ENCODE data around the gene RIN1. TPM values are rescaled to one million over a fixed set of nuclear protein-coding genes. Genes with fewer than 3 reads are reported as not detected.
A peak's percentile ranks its signal among the peaks of the same experiment; 100 is the strongest.

The RIN1 gene
- total and polyA plus RNA-seq, 2 of the 13 experiments (the other 11 are each of a cell fraction or from before 2014, with no cell fraction given) = 2.4 to 4.1 TPM

DNA sequence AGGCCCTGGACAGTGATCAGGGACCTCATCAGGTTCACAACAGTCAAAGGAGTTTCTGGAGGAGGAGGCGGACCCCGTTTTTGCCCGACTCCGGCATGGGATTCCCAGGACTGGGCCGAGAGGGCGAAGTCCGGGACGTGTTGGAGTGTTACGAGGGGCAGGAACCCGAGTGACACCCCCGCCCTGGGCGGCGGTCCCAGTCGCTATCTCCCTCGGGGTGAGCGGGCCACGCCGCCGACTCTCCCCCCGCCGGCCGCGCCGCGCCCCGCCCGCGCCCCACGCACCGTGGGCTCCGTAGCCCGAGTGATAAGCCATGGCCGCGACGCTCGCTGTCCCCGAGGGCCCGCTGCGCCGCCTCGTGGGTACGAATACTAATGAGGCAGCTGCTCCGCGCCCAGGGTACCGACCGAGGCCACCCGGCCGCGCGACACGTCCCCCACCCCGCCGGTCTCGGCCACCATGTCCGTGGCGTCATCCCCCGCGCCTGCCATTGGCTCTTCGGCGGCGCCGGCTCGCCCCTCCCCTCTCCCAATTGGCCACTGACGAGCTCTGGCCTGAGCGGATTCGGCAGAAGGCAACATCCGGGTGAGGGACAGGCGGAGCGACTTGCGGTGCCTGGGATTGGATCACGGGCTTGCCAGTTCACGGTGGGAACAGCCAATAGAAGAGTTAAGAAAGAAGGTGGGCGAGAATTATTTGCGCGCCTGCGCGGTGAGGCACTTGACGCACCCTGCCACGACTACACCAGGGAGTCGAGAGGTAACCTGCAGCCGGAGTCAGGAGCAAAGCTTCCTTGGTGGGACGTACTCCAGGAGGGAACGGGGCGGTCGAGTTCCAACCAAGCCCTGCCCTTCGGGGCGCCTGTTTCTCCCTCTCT, 47.3 kb downstream of the RIN1 start, which contains the start of gene YIF1A (continued):
- no peak for TF ChIP-seq ZNF337 (CRISPR knock-in tag; IDR thresholded peaks at IDR 0.05; ENCODE audit: borderline replicate concordance, low read depth)
- TF ChIP-seq ZNF782 (CRISPR knock-in tag; IDR thresholded peaks at IDR 0.05; ENCODE audit: borderline replicate concordance) = no peak
- peak; percentile 95; the same call in 1 of the 2 replicates for TF ChIP-seq SMYD3 (CRISPR knock-in tag; IDR thresholded peaks at IDR 0.05)
- no peak for TF ChIP-seq ZNF615 (CRISPR knock-in tag; IDR thresholded peaks at IDR 0.05; ENCODE audit: borderline replicate concordance)
- TF ChIP-seq NKX3-1 (CRISPR knock-in tag; IDR thresholded peaks at IDR 0.05) = peak; percentile 13; the same call in 1 of the 2 replicates
- no peak for TF ChIP-seq ZNF253 (CRISPR knock-in tag; IDR thresholded peaks at IDR 0.05; ENCODE audit: borderline replicate concordance)
- peak; percentile 96 for TF ChIP-seq RBFOX2 (IDR thresholded peaks at IDR 0.05; ENCODE audit: low read depth, low read length)
- TF ChIP-seq TBL1XR1 (IDR thresholded peaks at IDR 0.05; ENCODE audit: borderline replicate concordance, low read length, partially characterized antibody) = no peak
- TF ChIP-seq CHD4 (IDR thresholded peaks at IDR 0.05; ENCODE audit: borderline replicate concordance, low read length) = no peak
- peak; percentile 62; the same call in 1 of the 2 replicates for TF ChIP-seq MIER3 (CRISPR knock-in tag; IDR thresholded peaks at IDR 0.05; ENCODE audit: borderline replicate concordance)
- TF ChIP-seq, protein P1, sequence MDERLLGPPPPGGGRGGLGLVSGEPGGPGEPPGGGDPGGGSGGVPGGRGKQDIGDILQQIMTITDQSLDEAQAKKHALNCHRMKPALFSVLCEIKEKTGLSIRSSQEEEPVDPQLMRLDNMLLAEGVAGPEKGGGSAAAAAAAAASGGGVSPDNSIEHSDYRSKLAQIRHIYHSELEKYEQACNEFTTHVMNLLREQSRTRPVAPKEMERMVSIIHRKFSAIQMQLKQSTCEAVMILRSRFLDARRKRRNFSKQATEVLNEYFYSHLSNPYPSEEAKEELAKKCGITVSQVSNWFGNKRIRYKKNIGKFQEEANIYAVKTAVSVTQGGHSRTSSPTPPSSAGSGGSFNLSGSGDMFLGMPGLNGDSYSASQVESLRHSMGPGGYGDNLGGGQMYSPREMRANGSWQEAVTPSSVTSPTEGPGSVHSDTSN (CRISPR knock-in tag; IDR thresholded peaks at IDR 0.05) = peak; percentile 94
- TF ChIP-seq ZNF557 (CRISPR knock-in tag; IDR thresholded peaks at IDR 0.05) = no peak
- peak; percentile 58; the same call in 1 of the 2 replicates for TF ChIP-seq ZBTB7A (CRISPR knock-in tag; IDR thresholded peaks at IDR 0.05)
- TF ChIP-seq ZSCAN21 (CRISPR knock-in tag; IDR thresholded peaks at IDR 0.05; ENCODE audit: borderline replicate concordance) = peak; percentile 60; the same call in 1 of the 2 replicates
- TF ChIP-seq CC2D1A (CRISPR knock-in tag; IDR thresholded peaks at IDR 0.05) = no peak
- TF ChIP-seq HNRNPH1 (optimal IDR thresholded peaks at IDR 0.05; ENCODE audit: low read depth, low read length) = no peak
- no peak for TF ChIP-seq EEA1 (CRISPR knock-in tag; IDR thresholded peaks at IDR 0.05; ENCODE audit: borderline replicate concordance)
- 0 out of 2 replicates have a peak, but pooled peaks have one; percentile 7 for TF ChIP-seq PRDM15 (CRISPR knock-in tag; IDR thresholded peaks at IDR 0.05)
- no peak; the same call in 1 of the 2 replicates for TF ChIP-seq ZC3H13 (CRISPR knock-in tag; IDR thresholded peaks at IDR 0.05)
- 0 out of 2 replicates have a peak, but pooled peaks have one; percentile 2 for TF ChIP-seq SATB2 (CRISPR knock-in tag; IDR thresholded peaks at IDR 0.05)
- peak; percentile 17; the same call in 1 of the 2 replicates for TF ChIP-seq ZNF607 (CRISPR knock-in tag; IDR thresholded peaks at IDR 0.05; ENCODE audit: borderline replicate concordance)
- peak; percentile 51; the same call in 1 of the 2 replicates for TF ChIP-seq HNRNPL (IDR thresholded peaks at IDR 0.05; ENCODE audit: low read depth, low read length)
- TF ChIP-seq CREM (IDR thresholded peaks at IDR 0.05) = peak; percentile 80
- no peak for TF ChIP-seq CREM (CRISPR knock-in tag; IDR thresholded peaks at IDR 0.05)
- TF ChIP-seq ZSCAN22 (CRISPR knock-in tag; IDR thresholded peaks at IDR 0.05) = no peak
- TF ChIP-seq ZNF3 (CRISPR knock-in tag; IDR thresholded peaks at IDR 0.05) = no peak
- no peak for TF ChIP-seq RAD51 (IDR thresholded peaks at IDR 0.05; ENCODE audit: borderline replicate concordance)

Data from HepG2 (cell line).